Endothelial cell of umbilical vein (primary cell): ENCODE results near the gene TAB3. TPM values are rescaled to one million over a fixed set of nuclear protein-coding genes. Genes with fewer than 3 reads are reported as not detected.

ENCODE experiments used
- Bru-seq: library from RNA; stranded (reverse); fragments of 400-500 nt; gene quantifications from one replicate; lab custom pipeline; 2021; lab: Mats Ljungman, UMichigan
- BruChase-seq, 2 experiments: library from RNA; stranded (reverse); fragments of 400-500 nt; gene quantifications; one replicate each; lab custom pipeline; 2021; lab: Mats Ljungman, UMichigan
- BruUV-seq: library from RNA; stranded (reverse); fragments of 400-500 nt; replicated peaks from 2 replicates; lab custom pipeline; 2021; lab: Mats Ljungman, UMichigan
- CTCF ChIA-PET: fragments of 300-600, 350-600 bp; sonication (Branson Sonifier 250); formaldehyde crosslinking; loops from one replicate; lab custom pipeline; 2021; ENCODE audit warnings: antibody characterized with exemption, inconsistent platforms; lab: Charles Lee
- POLR2A ChIA-PET: fragments of 300-600, 350-600 bp; sonication (Branson Sonifier 250); formaldehyde crosslinking; loops from one replicate; lab custom pipeline; 2021; ENCODE audit warnings: antibody characterized with exemption, inconsistent platforms; lab: Charles Lee
- DNase-seq: peaks from one replicate; pipeline ENCODE4 v3.0.0-alpha.2; 2011; ENCODE audit warnings: low read depth, low spot score
- FAIRE-seq: peaks from 2 replicates; lab custom pipeline; 2011; peaks lifted over from hg19 to GRCh38; lab: Jason Lieb, UNC
- H2AFZ ChIP-seq: 2 replicates; pipeline ENCODE4 v1.6.0; 2012; ENCODE audit warnings: low read depth, low read length, control low read depth, inconsistent platforms
- H3K27ac ChIP-seq: 2 replicates; pipeline ENCODE4 v1.5.1; 2011; ENCODE audit warnings: low read depth, mild to moderate bottlenecking, control low read depth, low read length, moderate library complexity; ENCODE audit not compliant: insufficient read depth
- H3K27me3 ChIP-seq, 2 experiments: 2 replicates each; pipeline versions ENCODE4 v1.6.0 to v1.6.1; 2011; ENCODE audit warnings: low read length in 2 of 2, mixed read lengths in 1 of 2; ENCODE audit not compliant: control insufficient read depth in 2 of 2, insufficient read depth in 2 of 2
- H3K36me3 ChIP-seq, 2 experiments: 2 replicates in 1 of 2; 3 replicates in 1 of 2; pipeline ENCODE4 v1.5.1; 2011; ENCODE audit warnings: low read length in 2 of 2, mild to moderate bottlenecking in 1 of 2, moderate library complexity in 1 of 2; ENCODE audit not compliant: control insufficient read depth in 2 of 2, insufficient read depth in 2 of 2; ENCODE audit errors: extremely low read depth in 1 of 2
- H3K4me1 ChIP-seq: 3 replicates; pipeline ENCODE4 v1.5.1; 2011; ENCODE audit warnings: mild to moderate bottlenecking, low read length; ENCODE audit not compliant: control insufficient read depth, insufficient read depth; ENCODE audit errors: extremely low read depth
- H3K4me2 ChIP-seq: 2 replicates; pipeline ENCODE4 v1.6.1; 2011; ENCODE audit warnings: low read length, control low read depth, mixed read lengths; ENCODE audit not compliant: insufficient read depth
- H3K4me3 ChIP-seq, 3 experiments: fragments of 200-600 bp in 1 of 3; sonication (generic), shearing (Covaris generic) in 1 of 3; replicated peaks in 1 of 3; 2 replicates each; pipeline ENCODE4 v1.5.1; 2011 to 2016; ENCODE audit warnings: control low read depth in 3 of 3, low read length in 3 of 3, mild to moderate bottlenecking in 2 of 3, inconsistent platforms in 1 of 3, low read depth in 1 of 3, moderate library complexity in 1 of 3; ENCODE audit not compliant: insufficient read depth in 1 of 3
- H3K79me2 ChIP-seq: 2 replicates; pipeline ENCODE4 v1.6.0; 2012; ENCODE audit warnings: low read length, inconsistent platforms; ENCODE audit not compliant: control insufficient read depth, insufficient read depth
- H3K9ac ChIP-seq: replicated peaks from 2 replicates; pipeline ENCODE3; 2011; ENCODE audit warnings: low read length, control low read depth; ENCODE audit not compliant: insufficient read depth; ENCODE audit errors: extremely low read depth
- H3K9me1 ChIP-seq: replicated peaks from 3 replicates; pipeline ENCODE4 v1.6.0; 2011; ENCODE audit warnings: mild to moderate bottlenecking, low read length; ENCODE audit not compliant: control insufficient read depth, insufficient read depth; ENCODE audit errors: extremely low read depth
- H3K9me3 ChIP-seq: replicated peaks from 2 replicates; pipeline ENCODE4 v1.5.1; 2012; ENCODE audit warnings: low read length, inconsistent platforms; ENCODE audit not compliant: control insufficient read depth, insufficient read depth
- H4K20me1 ChIP-seq: replicated peaks from 2 replicates; pipeline ENCODE3; 2011; ENCODE audit warnings: mild to moderate bottlenecking, low read length; ENCODE audit not compliant: control insufficient read depth, insufficient read depth; ENCODE audit errors: extremely low read depth
- CTCF ChIP-seq, 2 donors: IDR thresholded peaks; 1 replicate in 1 of 2; 2 replicates in 1 of 2; pipeline ENCODE4 v1.5.1; 2011; ENCODE audit warnings: low read length in 2 of 2, mild to moderate bottlenecking in 2 of 2, moderate library complexity in 2 of 2, control low read depth in 1 of 2, inconsistent platforms in 1 of 2, low read depth in 1 of 2; ENCODE audit not compliant: insufficient read depth in 1 of 2; ENCODE audit errors: extremely low read depth in 1 of 2
- EZH2 ChIP-seq: IDR thresholded peaks from 2 replicates; pipeline ENCODE4 v1.6.1; 2012; ENCODE audit warnings: borderline replicate concordance, low read depth, mild to moderate bottlenecking, moderate library complexity, low read length, inconsistent platforms; ENCODE audit not compliant: severe bottlenecking
- FOS ChIP-seq: IDR thresholded peaks from 2 replicates; pipeline ENCODE4 v1.6.1; 2011; ENCODE audit warnings: mild to moderate bottlenecking, low read length, moderate library complexity, borderline replicate concordance; ENCODE audit not compliant: insufficient read depth
- GATA2 ChIP-seq: IDR thresholded peaks from 2 replicates; pipeline ENCODE4 v1.7.0; 2011; ENCODE audit warnings: low read depth, mild to moderate bottlenecking, moderate library complexity, mixed read lengths, low read length; ENCODE audit not compliant: insufficient read length, insufficient read depth
- JUN ChIP-seq: IDR thresholded peaks from 2 replicates; pipeline ENCODE4 v1.6.1; 2011; ENCODE audit warnings: borderline replicate concordance, low read depth; ENCODE audit not compliant: insufficient read length, insufficient read depth
- MAX ChIP-seq: IDR thresholded peaks from 2 replicates; pipeline ENCODE4 v1.6.1; 2011; ENCODE audit not compliant: insufficient read depth, insufficient read length
- MYC ChIP-seq: IDR thresholded peaks from one replicate; pipeline ENCODE4 v1.6.1; 2011; ENCODE audit warnings: mild to moderate bottlenecking, low read depth, low read length
- POLR2A ChIP-seq: IDR thresholded peaks from 2 replicates; pipeline ENCODE4 v1.6.1; 2012; ENCODE audit warnings: low read depth, mild to moderate bottlenecking, control low read depth, low read length
- POLR2AphosphoS5 ChIP-seq: IDR thresholded peaks from 2 replicates; pipeline ENCODE4 v1.6.1; 2012; ENCODE audit warnings: low read depth, mild to moderate bottlenecking, control low read depth, low read length, moderate library complexity; ENCODE audit not compliant: insufficient read depth
- dilution Hi-C: fragments of 300-500 bp; cut with MboI; formaldehyde crosslinking; loops from one replicate; pipeline ENCODE4 v1.15.0; 2019; ENCODE audit warnings: low sequenced_read_pairs; ENCODE audit not compliant: extremely low pct_ligation_motif_present
- intact Hi-C: fragments of 100-400 bp; cut with micrococcal nuclease; formaldehyde crosslinking; loops from one replicate; pipeline ENCODE4 v1.10.0; 2022
- long read RNA-seq: library from polyadenylated mRNA; stranded (forward); transcript quantifications from one replicate; pipeline ENCODE4 v2.0.0, GENCODE V29; 2021
- polyA minus RNA-seq, 3 experiments: library from RNA; depleted of rRNA, polyadenylated mRNA; stranded (reverse); fragments of >200 nt; gene quantifications; 1 replicate in 1 of 3; 2 replicates in 2 of 3; pipeline ENCODE4 v1.2.3, GENCODE V29; 2011
- polyA plus RNA-seq, 4 experiments: library from polyadenylated mRNA; depleted of rRNA in 3 of 4; stranded (reverse) in 3 of 4; unstranded in 1 of 4; fragments of >200 nt; gene quantifications; 2 replicates each; pipeline versions ENCODE4 v1.2.1 to v1.2.3, GENCODE V29; 2011 to 2012; ENCODE audit warnings: missing spikeins in 1 of 4
- total RNA-seq: library from RNA; stranded (reverse); gene quantifications from 2 replicates; pipeline ENCODE4 v1.2.3, GENCODE V29; 2021

Gene TAB3
- total RNA-seq: 11.7 and 12.0 TPM in 2 replicates
- 10.6 and 11.5 TPM in 2 replicates for polyA plus RNA-seq
- 7.2 and 8.5 TPM in 2 replicates for polyA plus RNA-seq (2011; cell fraction: cytosol; rRNA removed)
- polyA plus RNA-seq (2011; cell fraction: nucleus; rRNA removed): 20.5 and 27.3 TPM in 2 replicates
- 11.3 and 14.7 TPM in 2 replicates for polyA plus RNA-seq (2012)
- 19.9 and 21.9 TPM in 2 replicates for polyA minus RNA-seq
- 16.9 TPM for polyA minus RNA-seq (2011; cell fraction: cytosol; rRNA and poly(A)+ RNA removed)
- polyA minus RNA-seq (2011; cell fraction: nucleus; rRNA and poly(A)+ RNA removed): 17.6 and 23.6 TPM in 2 replicates
- percentile 49 among the genes with signal in this experiment for Bru-seq, nascent RNA
- percentile 55 among the genes with signal in this experiment for BruChase-seq, experiment 1, labeled RNA remaining after a 6-hour chase
- percentile 53 among the genes with signal in this experiment for BruChase-seq, experiment 2, labeled RNA remaining after a 2-hour chase
- long read RNA-seq, partial matches to known transcripts: 0 of 5 reads
- long read RNA-seq, other reads (novel, unspliced or antisense): 5 of 5 reads

GRCh38 chrX:30889147-30890140 lies at the start of gene TAB3:
TSS of gene TAB3 (minus strand) at chrX:30889254. CDS start at chrX:30859588, 29,666 bp downstream.
- no peaks in the 10 kb centered on the region for H3K36me3 ChIP-seq
- TF ChIP-seq EZH2: no peak
- TF ChIP-seq JUN: peak; percentile 22
- no peak for TF ChIP-seq GATA2
- peak; percentile 23 for TF ChIP-seq FOS
- no peak for TF ChIP-seq POLR2AphosphoS5
- TF ChIP-seq POLR2A: peak; percentile 55
- no peak for TF ChIP-seq MAX
- no peak for TF ChIP-seq CTCF (IDR thresholded peaks at IDR 0.05; ENCODE audit: extremely low read depth in 1 of 2, insufficient read depth in 1 of 2, low read depth in 1 of 2, low read length in 2 of 2)
- no peak for TF ChIP-seq MYC
- H3K9me3 ChIP-seq: no peaks in the 10 kb centered on the region
- peak within 1 kb of the TSS; percentile 77 for H3K9ac ChIP-seq
- peaks cover 2% of the 10 kb centered on the region for H3K4me1 ChIP-seq
- dilution Hi-C loops (no loop called here), intact Hi-C loops (loop anchor here (2.0 to 10.0 kb wide), 2 partner anchors 155 to 237 kb away; partner anchors contain the start of gene GK)
- H3K27ac ChIP-seq: peak within 1 kb of the TSS; percentile 22
- DNase-seq (peak; percentile 97), FAIRE-seq (peak; percentile 87)
- ChIA-PET CTCF (interaction anchor here (1.4 kb wide), 1 partner anchor 10 kb away, joined by 3 read pairs; no protein-coding TSS in a partner anchor), POLR2A (no interaction called here)
- TSS peak; percentile 71 for BruUV-seq
- H3K79me2 ChIP-seq: peaks cover 9% of the 10 kb centered on the region
- H2AFZ ChIP-seq: peak within 1 kb of the TSS; percentile 94
- H4K20me1 ChIP-seq: no peaks in the 10 kb centered on the region
- H3K27me3 ChIP-seq: no peaks in the 10 kb centered on the region
- H3K4me3 ChIP-seq: peak within 1 kb of the TSS; percentile 20 to 91 (median 86)
- no peaks in the 10 kb centered on the region for H3K9me1 ChIP-seq
- peak within 1 kb of the TSS; percentile 95 for H3K4me2 ChIP-seq
